Measurements from ENCODE around the gene ATP5F1A.

ATP5F1A gene

GRCh38 chr18:46073474-46074331, 24.4 kb downstream of the ATP5F1A start:
- peak; percentile 73 for DNase-seq (ENCODE audit: low spot score)

- no peak for DNase-seq (ENCODE audit: low spot score)
Observed at GRCh38 chr18:46072959-46073358, 25.1 kb downstream of the ATP5F1A start.

GRCh38 chr18:46072376-46072867, 25.7 kb downstream of the ATP5F1A start:
- no peak for DNase-seq (ENCODE audit: low spot score)

- DNase-seq (ENCODE audit: low spot score), result peak; percentile 87
Observed at GRCh38 chr18:46071653-46072375, 26.3 kb downstream of the ATP5F1A start, which contains the start of gene PSTPIP2. Gene PSTPIP2 (minus strand): TSS chr18:46072260. CDS start chr18:46072188, 72 bp downstream.

GRCh38 chr18:46070815-46071652, 27.1 kb downstream of the ATP5F1A start:
- DNase-seq (ENCODE audit: low spot score), result no peak

- DNase-seq (ENCODE audit: low spot score), result no peak
Observed at GRCh38 chr18:46070232-46070631, 27.9 kb downstream of the ATP5F1A start.

GRCh38 chr18:46069524-46069923, 28.6 kb downstream of the ATP5F1A start:
- no peak for DNase-seq (ENCODE audit: low spot score)

GRCh38 chr18:46068763-46069162, 29.3 kb downstream of the ATP5F1A start:
- DNase-seq (ENCODE audit: low spot score), result no peak

GRCh38 chr18:46067438-46068007, 30.6 kb downstream of the ATP5F1A start:
- no peak for DNase-seq (ENCODE audit: low spot score)

GRCh38 chr18:46062781-46063180, 35.3 kb downstream of the ATP5F1A start:
- no peak for DNase-seq (ENCODE audit: low spot score)

- no peak for DNase-seq (ENCODE audit: low spot score)
Observed at GRCh38 chr18:46061796-46062195, 36.3 kb downstream of the ATP5F1A start.

- no peak for DNase-seq (ENCODE audit: low spot score)
Observed at GRCh38 chr18:46061387-46061786, 36.7 kb downstream of the ATP5F1A start.

GRCh38 chr18:46060359-46060841, 37.7 kb downstream of the ATP5F1A start:
- DNase-seq (ENCODE audit: low spot score), result no peak

GRCh38 chr18:46055838-46056230, 42.3 kb downstream of the ATP5F1A start:
- DNase-seq (ENCODE audit: low spot score), result no peak

GRCh38 chr18:46054956-46055837, 42.9 kb downstream of the ATP5F1A start:
- DNase-seq (ENCODE audit: low spot score), result no peak

- DNase-seq (ENCODE audit: low spot score), result peak; percentile 40
Observed at GRCh38 chr18:46053368-46054095, 44.6 kb downstream of the ATP5F1A start.

GRCh38 chr18:46051731-46052461, 46.2 kb downstream of the ATP5F1A start:
- peak; percentile 63 for DNase-seq (ENCODE audit: low spot score)

GRCh38 chr18:46050268-46050667, 47.8 kb downstream of the ATP5F1A start:
- no peak for DNase-seq (ENCODE audit: low spot score)

- DNase-seq (ENCODE audit: low spot score), result no peak
Observed at GRCh38 chr18:46048641-46049040, 49.5 kb downstream of the ATP5F1A start.
